Activated CD8-positive, alpha-beta T cell treated with anti-CD3 and anti-CD28 coated beads for 36 hours (primary cell): Measurements from ENCODE around the gene CLSTN2. TPM values are rescaled to one million over a fixed set of nuclear protein-coding genes. Genes with fewer than 3 reads are reported as not detected.

Experiments
- ATAC-seq: fragments of 200-7000 bp; cut with Tn5 transposase; one replicate; pipeline ENCODE4 v1.10.0; 2021; ENCODE audit warnings: mild to moderate bottlenecking, moderate library complexity
- CTCF ChIA-PET: fragments of 350-600 bp; sonication (Branson Sonifier 250); formaldehyde crosslinking; loops from one replicate; lab custom pipeline; 2021; ENCODE audit warnings: antibody characterized with exemption; lab: Charles Lee
- POLR2A ChIA-PET: fragments of 350-600 bp; sonication (Branson Sonifier 250); formaldehyde crosslinking; loops from one replicate; lab custom pipeline; 2021; ENCODE audit warnings: antibody characterized with exemption; lab: Charles Lee
- DNase-seq: peaks from one replicate; pipeline ENCODE4 v3.0.0-alpha.2; 2020
- H3K27ac Mint-ChIP-seq: one replicate; pipeline ENCODE4 v1.8.0; 2021; ENCODE audit warnings: mild to moderate bottlenecking, mixed read lengths
- H3K27me3 Mint-ChIP-seq: one replicate; pipeline ENCODE4 v1.8.0; 2021; ENCODE audit warnings: mixed read lengths
- H3K36me3 Mint-ChIP-seq: one replicate; pipeline ENCODE4 v1.8.0; 2021; ENCODE audit warnings: low read depth, mixed read lengths
- H3K4me1 Mint-ChIP-seq: one replicate; pipeline ENCODE4 v1.8.0; 2021; ENCODE audit warnings: low read depth, mixed read lengths
- H3K4me3 Mint-ChIP-seq: one replicate; pipeline ENCODE4 v1.8.0; 2021; ENCODE audit warnings: mild to moderate bottlenecking, moderate library complexity, mixed read lengths
- H3K9me3 Mint-ChIP-seq: one replicate; pipeline ENCODE4 v1.8.0; 2021; ENCODE audit warnings: mixed read lengths
- intact Hi-C: fragments of 100-400 bp; cut with micrococcal nuclease; formaldehyde crosslinking; loops from one replicate; pipeline ENCODE4 v1.10.0; 2022
- total RNA-seq, 2 experiments: library from RNA; stranded (reverse); gene quantifications; one replicate each; pipeline ENCODE4 v1.2.3, GENCODE V29; 2021
- TF ChIP-seq, protein P1 (sequence below): fragments of 200-600 bp; IDR thresholded peaks from one replicate; pipeline ENCODE4 v1.8.0; 2022; ENCODE audit warnings: antibody characterized with exemption, mild to moderate bottlenecking

The CLSTN2 gene
- total RNA-seq, 2 experiments from 2014 or later: not detected

DNA sequence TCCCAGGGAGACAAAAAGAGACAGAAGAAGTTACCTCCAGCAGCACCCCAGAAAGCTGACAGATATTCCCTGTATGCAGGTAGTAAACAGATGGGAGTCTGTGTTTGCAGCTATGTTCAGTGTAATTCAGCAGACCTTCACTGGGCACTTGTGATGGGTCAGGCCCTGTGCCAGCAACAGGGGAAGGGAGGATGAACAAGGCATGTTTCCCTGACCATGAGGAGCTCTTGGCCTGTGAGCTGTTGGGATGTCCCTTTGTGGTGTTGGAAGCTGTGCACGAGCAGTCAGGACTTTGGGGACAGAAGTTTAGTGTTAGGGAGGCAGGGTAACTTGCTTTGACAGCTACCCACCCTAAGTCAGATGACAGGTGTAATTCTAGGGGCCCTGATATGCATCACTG, 636.9 kb downstream of the CLSTN2 start:
- H3K4me3 Mint-ChIP-seq: no peak overlapping the region
- ATAC-seq: no peak
- DNase-seq: no peak
- ChIA-PET CTCF (no interaction called here), POLR2A (no interaction called here)
- TF ChIP-seq, protein P1, sequence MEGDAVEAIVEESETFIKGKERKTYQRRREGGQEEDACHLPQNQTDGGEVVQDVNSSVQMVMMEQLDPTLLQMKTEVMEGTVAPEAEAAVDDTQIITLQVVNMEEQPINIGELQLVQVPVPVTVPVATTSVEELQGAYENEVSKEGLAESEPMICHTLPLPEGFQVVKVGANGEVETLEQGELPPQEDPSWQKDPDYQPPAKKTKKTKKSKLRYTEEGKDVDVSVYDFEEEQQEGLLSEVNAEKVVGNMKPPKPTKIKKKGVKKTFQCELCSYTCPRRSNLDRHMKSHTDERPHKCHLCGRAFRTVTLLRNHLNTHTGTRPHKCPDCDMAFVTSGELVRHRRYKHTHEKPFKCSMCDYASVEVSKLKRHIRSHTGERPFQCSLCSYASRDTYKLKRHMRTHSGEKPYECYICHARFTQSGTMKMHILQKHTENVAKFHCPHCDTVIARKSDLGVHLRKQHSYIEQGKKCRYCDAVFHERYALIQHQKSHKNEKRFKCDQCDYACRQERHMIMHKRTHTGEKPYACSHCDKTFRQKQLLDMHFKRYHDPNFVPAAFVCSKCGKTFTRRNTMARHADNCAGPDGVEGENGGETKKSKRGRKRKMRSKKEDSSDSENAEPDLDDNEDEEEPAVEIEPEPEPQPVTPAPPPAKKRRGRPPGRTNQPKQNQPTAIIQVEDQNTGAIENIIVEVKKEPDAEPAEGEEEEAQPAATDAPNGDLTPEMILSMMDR: no peak
- no peak overlapping the region for H3K27ac Mint-ChIP-seq
- H3K4me1 Mint-ChIP-seq: no peaks in the 10 kb centered on the region
- intact Hi-C loops: no loop called here
- H3K27me3 Mint-ChIP-seq: no peaks in the 10 kb centered on the region
- no peaks in the 10 kb centered on the region for H3K9me3 Mint-ChIP-seq
- no peaks in the 10 kb centered on the region for H3K36me3 Mint-ChIP-seq

DNA sequence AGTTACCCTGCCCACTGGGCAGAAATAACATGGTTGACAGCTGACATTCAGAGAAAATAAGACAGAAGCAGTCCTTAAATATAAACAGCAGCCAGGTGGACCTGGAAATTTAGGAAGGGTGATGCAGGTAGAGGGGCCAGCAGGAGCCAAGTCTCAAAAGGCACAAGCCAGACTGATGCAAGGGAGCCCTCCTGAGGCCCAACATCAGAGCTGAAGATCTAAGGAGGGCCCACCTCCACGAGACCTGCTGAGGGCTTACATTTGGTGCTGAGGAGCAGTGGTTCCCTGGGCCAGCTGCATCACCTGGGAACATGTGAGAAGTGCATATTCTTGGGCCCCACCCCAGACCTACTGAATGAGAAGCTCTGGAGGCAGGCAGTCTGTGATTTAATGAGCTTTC, 637.3 kb downstream of the CLSTN2 start:
- DNase-seq (no peak), ATAC-seq (no peak)
- Mint-ChIP-seq H3K4me1 (no peaks in the 10 kb centered on the region), H3K9me3 (no peaks in the 10 kb centered on the region), H3K27ac (no peak overlapping the region), H3K36me3 (no peaks in the 10 kb centered on the region), H3K27me3 (no peaks in the 10 kb centered on the region), H3K4me3 (no peak overlapping the region)
- intact Hi-C loops: no loop called here
- ChIA-PET CTCF (no interaction called here), POLR2A (no interaction called here)
- TF ChIP-seq, protein P1: no peak

DNA sequence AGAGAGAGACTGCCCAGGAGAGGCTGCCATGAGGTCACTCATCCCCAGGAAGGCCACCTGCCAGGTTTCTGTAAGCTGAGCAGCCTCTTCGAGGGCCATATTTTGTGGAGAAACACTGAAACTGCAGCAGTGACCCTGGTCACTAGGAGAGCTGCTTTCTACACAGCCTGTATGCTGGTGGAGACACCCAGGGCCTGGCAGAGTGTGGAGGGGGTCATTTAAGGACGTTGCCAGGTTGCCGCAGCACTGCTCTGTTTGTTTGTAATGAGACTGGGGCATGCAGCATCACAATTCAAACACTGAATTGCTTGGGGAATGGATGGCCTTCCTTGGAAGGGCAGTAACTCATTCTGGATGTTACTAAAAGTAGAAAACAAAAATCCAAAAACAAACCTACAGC, 638.0 kb downstream of the CLSTN2 start:
- no peaks in the 10 kb centered on the region for H3K9me3 Mint-ChIP-seq
- no peak overlapping the region for H3K27ac Mint-ChIP-seq
- peaks cover 2% of the 10 kb centered on the region for H3K27me3 Mint-ChIP-seq
- intact Hi-C loops: no loop called here
- ChIA-PET POLR2A (no interaction called here), CTCF (no interaction called here)
- DNase-seq: no peak
- H3K36me3 Mint-ChIP-seq: no peaks in the 10 kb centered on the region
- TF ChIP-seq, protein P1: no peak
- H3K4me3 Mint-ChIP-seq: no peak overlapping the region
- no peaks in the 10 kb centered on the region for H3K4me1 Mint-ChIP-seq
- ATAC-seq: no peak

DNA sequence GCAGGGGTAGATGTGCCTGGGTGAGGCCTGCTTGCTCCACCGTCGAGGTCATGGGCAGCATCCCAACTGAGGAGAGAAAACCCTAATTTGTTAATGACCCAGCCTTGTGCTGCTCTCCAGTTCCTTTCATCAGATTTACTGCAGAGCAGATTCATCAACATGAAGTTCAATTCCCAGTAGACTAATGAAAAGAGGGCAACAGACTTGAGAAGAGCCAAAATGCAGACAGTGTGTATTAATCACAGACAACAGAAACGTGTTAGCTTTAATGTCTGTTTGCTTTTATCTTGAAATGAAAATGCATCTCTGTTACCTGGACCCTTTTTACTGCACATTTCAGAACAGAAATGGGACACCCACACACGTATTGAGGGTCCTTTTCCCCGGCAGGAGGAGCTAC, 639.4 kb downstream of the CLSTN2 start:
- TF ChIP-seq, protein P1: no peak
- POLR2A ChIA-PET: no interaction called here
- CTCF ChIA-PET: no interaction called here
- Mint-ChIP-seq H3K9me3 (no peaks in the 10 kb centered on the region), H3K27ac (no peak overlapping the region), H3K4me3 (no peak overlapping the region), H3K27me3 (peaks cover 4% of the 10 kb centered on the region), H3K36me3 (no peaks in the 10 kb centered on the region), H3K4me1 (no peaks in the 10 kb centered on the region)
- ATAC-seq: no peak
- DNase-seq: no peak
- intact Hi-C loops: no loop called here

DNA sequence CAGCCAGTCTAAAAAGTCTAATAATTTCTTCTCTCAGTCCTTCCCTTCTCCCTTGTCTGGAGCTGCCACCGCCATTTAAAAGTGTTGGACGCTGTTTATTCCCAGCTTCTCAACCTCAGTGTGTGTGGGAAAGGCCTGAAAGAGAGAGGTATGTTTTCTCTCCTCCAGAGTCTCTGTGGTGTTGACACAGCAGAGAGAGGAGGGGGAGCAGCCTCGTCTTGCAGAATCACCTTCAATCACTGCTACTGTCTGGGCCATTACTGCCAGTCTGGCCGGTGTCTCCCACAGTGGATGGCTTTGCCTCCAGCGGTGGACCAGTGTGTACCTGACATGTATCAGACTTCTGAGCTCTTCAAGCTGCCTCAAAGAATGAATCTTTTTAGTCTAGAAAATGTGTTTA, 641.5 kb downstream of the CLSTN2 start:
- H3K4me1 Mint-ChIP-seq: no peaks in the 10 kb centered on the region
- H3K4me3 Mint-ChIP-seq: no peak overlapping the region
- H3K27me3 Mint-ChIP-seq: peaks cover 6% of the 10 kb centered on the region
- TF ChIP-seq, protein P1: no peak
- ATAC-seq: no peak
- ChIA-PET CTCF (no interaction called here), POLR2A (no interaction called here)
- no peak for DNase-seq
- H3K36me3 Mint-ChIP-seq: no peaks in the 10 kb centered on the region
- H3K27ac Mint-ChIP-seq: no peak overlapping the region
- H3K9me3 Mint-ChIP-seq: no peaks in the 10 kb centered on the region
- intact Hi-C loops: no loop called here
